Prostate gland (tissue), 2 donors: ENCODE measurements around the gene VARS2.

Experiments used
- CTCF ChIP-seq, 4 experiments: fragments of 200-600 bp in 2 of 4; fragments of 450-650 bp in 2 of 4; sonication (generic) in 2 of 4; IDR thresholded peaks; 1 replicate in 3 of 4; 2 replicates in 1 of 4; pipeline ENCODE4 v1.5.1; 2016 to 2019; ENCODE audit warnings: antibody characterized with exemption in 4 of 4, mild to moderate bottlenecking in 2 of 4, moderate library complexity in 2 of 4
- POLR2A ChIP-seq: fragments of 450-650 bp; IDR thresholded peaks from one replicate; pipeline ENCODE4 v1.6.1; 2016; ENCODE audit warnings: antibody characterized with exemption, mild to moderate bottlenecking

- TF ChIP-seq CTCF (IDR thresholded peaks at IDR 0.05) (no peak), POLR2A (no peak)
Measured at GRCh38 chr6:30891816-30892538, 22.1 kb upstream of the VARS2 start.
